Transverse colon (tissue), 4 donors: ENCODE data around the gene TNK2. TPM values are rescaled to one million over a fixed set of nuclear protein-coding genes. Genes with fewer than 3 reads are reported as not detected.
A peak's percentile ranks its signal among the peaks of the same experiment; 100 is the strongest.

Experiments used
- DNase-seq: peaks from one replicate; pipeline ENCODE4 v3.0.0-alpha.2; 2019
- H3K27ac ChIP-seq, 4 donors: fragments of 200-600 bp; sonication (generic); 2 replicates each; pipeline ENCODE4 v1.5.1; 2016 to 2018; ENCODE audit warnings: inconsistent platforms in 4 of 4
- H3K27me3 ChIP-seq: fragments of 200-600 bp; sonication (generic); 2 replicates; pipeline ENCODE4 v1.5.1; 2017; ENCODE audit warnings: inconsistent platforms
- H3K36me3 ChIP-seq, 4 donors: fragments of 200-600 bp; sonication (generic); 2 replicates each; pipeline ENCODE4 v1.5.1; 2017 to 2019; ENCODE audit warnings: inconsistent platforms in 4 of 4
- H3K4me1 ChIP-seq, 4 donors: fragments of 200-600 bp; sonication (generic); 2 replicates each; pipeline ENCODE4 v1.5.1; 2017 to 2020; ENCODE audit warnings: inconsistent platforms in 4 of 4
- H3K4me3 ChIP-seq, 4 donors: fragments of 200-600 bp; sonication (generic); 1 replicate in 1 of 4; 2 replicates in 3 of 4; pipeline versions ENCODE4 v1.5.1 to v1.6.1; 2017 to 2019; ENCODE audit warnings: inconsistent platforms in 4 of 4
- H3K9me3 ChIP-seq, 2 donors: fragments of 200-600 bp; sonication (generic); 2 replicates each; pipeline ENCODE4 v1.5.1; 2017 to 2019; ENCODE audit warnings: inconsistent platforms in 2 of 2
- CTCF ChIP-seq, 5 experiments: fragments of 200-600 bp in 3 of 5; fragments of 450-650 bp in 2 of 5; sonication (generic) in 3 of 5; IDR thresholded peaks; 1 replicate in 2 of 5; 2 replicates in 3 of 5; pipeline ENCODE4 v1.5.1; 2016 to 2017; ENCODE audit warnings: antibody characterized with exemption in 5 of 5, inconsistent platforms in 3 of 5, mild to moderate bottlenecking in 2 of 5, moderate library complexity in 1 of 5
- EP300 ChIP-seq: sonication (generic); formaldehyde crosslinking; IDR thresholded peaks from one replicate; pipeline ENCODE4 v1.6.1; 2017; ENCODE audit warnings: antibody characterized with exemption, low read depth
- POLR2A ChIP-seq: fragments of 450-650 bp; IDR thresholded peaks from one replicate; pipeline ENCODE4 v1.6.1; 2016; ENCODE audit warnings: antibody characterized with exemption, mild to moderate bottlenecking, moderate library complexity
- POLR2AphosphoS5 ChIP-seq, 3 donors: sonication (generic); formaldehyde crosslinking; IDR thresholded peaks; one replicate each; pipeline ENCODE4 v1.6.1; 2016; ENCODE audit warnings: antibody characterized with exemption in 3 of 3
- WGBS, 2 donors: methylation state at CpG; one replicate each; pipeline ENCODE4 v1.1.5; 2018; ENCODE audit warnings: low coverage in 1 of 2; 5-methylcytosine and 5-hydroxymethylcytosine counted together
- in situ Hi-C, 4 donors: fragments of 200-750 bp; cut with MboI; loops; one replicate each; pipeline versions ENCODE4 v1.15.0 to v1.15.1; 2017; ENCODE audit warnings: low sequenced_read_pairs in 3 of 4, low pct_ligation_motif_present in 1 of 4, low pct_unique_long_range_greater_than_20kb in 1 of 4
- intact Hi-C: fragments of 100-400 bp; cut with DNase I; formaldehyde crosslinking; loops from one replicate; pipeline ENCODE4 v1.15.1; 2023; ENCODE audit warnings: low total_unique reads
- total RNA-seq, 4 donors: library from RNA; depleted of rRNA; stranded (reverse); fragments of >200 nt; gene quantifications; one replicate each; pipeline ENCODE4 v1.1.0, GENCODE V29; 2016

TNK2 gene
- total RNA-seq, 4 donors from 2014 or later: 19.1 to 74.1 (median 21.3) TPM

DNA sequence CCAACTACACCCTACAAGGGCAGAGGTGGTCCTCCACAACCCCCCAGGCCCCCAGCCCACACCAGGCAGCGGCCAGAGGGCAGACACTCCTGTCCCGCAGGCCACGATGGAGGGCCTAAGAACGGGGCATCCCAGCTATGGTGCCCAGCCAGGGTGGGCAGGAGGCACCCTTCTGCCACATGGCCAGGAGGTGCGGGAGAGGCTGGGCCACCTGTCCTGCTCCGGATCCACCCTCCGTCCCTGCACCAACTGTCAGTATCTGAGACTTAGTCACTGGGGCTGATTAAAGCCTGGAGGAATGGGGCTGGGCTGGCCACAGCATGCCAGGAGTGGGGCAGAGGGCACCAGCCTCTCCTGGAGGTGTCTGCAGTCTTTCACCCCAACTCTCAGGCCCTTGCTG is 37.9 kb downstream of the TNK2 start:
- WGBS, 2 donors: 69% methylated on average over 5 of the region's 7 CpGs; no CpG with 5 or more reads in 1 of the 2 donors
- Histone ChIP-seq H3K9me3 (no peaks in the 10 kb centered on the region), H3K36me3 (peaks cover 0 to 8% (median 0%) of the 10 kb centered on the region in 4 donors), H3K27me3 (no peaks in the 10 kb centered on the region), H3K27ac (no peak overlapping the region), H3K4me1 (no peaks in the 10 kb centered on the region), H3K4me3 (no peak overlapping the region)
- TF ChIP-seq POLR2A (no peak), POLR2AphosphoS5 (IDR thresholded peaks at IDR 0.05) (no peak), EP300 (no peak), CTCF (IDR thresholded peaks at IDR 0.05) (no peak)
- intact Hi-C loops (loop anchor here (5.0 kb wide), 1 partner anchor 1722 kb away; no protein-coding TSS in a partner anchor), in situ Hi-C loops (no loop called here)
- peak; percentile 59 for DNase-seq

DNA sequence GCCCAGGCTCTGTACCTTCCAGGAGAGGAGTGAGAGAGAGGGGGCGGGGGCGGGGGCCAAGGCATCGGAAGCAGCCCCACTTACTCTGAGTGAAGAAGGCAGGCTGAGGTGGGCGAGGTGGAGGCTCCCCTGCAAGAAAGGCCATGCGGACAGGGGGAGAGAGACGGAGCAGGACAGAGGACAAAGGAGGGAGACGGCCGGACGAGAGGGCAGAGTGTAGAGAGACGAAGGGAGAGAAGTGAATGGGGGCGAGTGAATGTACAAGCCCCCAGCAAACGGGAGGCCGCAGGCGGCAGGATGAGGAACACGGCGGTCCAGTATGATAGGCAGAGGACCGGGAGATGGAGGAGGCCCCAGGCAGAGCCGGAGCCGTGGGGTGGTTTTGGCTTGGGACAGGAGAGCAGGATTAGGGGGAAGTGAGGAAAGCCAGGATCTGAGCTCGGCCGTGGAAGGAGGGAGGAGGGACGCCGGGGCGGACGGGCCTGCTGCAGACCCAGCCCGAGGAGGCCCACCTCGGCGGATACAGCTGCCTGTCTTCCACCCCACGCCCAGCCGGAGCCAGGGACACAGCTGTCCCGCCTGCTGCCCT is 38.8 kb downstream of the TNK2 start:
- Histone ChIP-seq H3K36me3 (peaks cover 0 to 8% (median 0%) of the 10 kb centered on the region in 4 donors), H3K27ac (no peak overlapping the region), H3K4me3 (no peak overlapping the region), H3K27me3 (no peaks in the 10 kb centered on the region), H3K9me3 (no peaks in the 10 kb centered on the region), H3K4me1 (no peaks in the 10 kb centered on the region)
- TF ChIP-seq POLR2AphosphoS5 (IDR thresholded peaks at IDR 0.05) (no peak), POLR2A (no peak), CTCF (IDR thresholded peaks at IDR 0.05) (no peak)
- no peak for DNase-seq
- 89% methylated on average over 31 of the region's 31 CpGs; no CpG with 5 or more reads in 1 of the 2 donors for WGBS, 2 donors
- in situ Hi-C loops (loop anchor here in 1 of 4 donors (10.0 kb wide), 1 partner anchor 45 kb away; no protein-coding TSS in a partner anchor), intact Hi-C loops (loop anchor here (5.0 kb wide), 1 partner anchor 1723 kb away; no protein-coding TSS in a partner anchor)

DNA sequence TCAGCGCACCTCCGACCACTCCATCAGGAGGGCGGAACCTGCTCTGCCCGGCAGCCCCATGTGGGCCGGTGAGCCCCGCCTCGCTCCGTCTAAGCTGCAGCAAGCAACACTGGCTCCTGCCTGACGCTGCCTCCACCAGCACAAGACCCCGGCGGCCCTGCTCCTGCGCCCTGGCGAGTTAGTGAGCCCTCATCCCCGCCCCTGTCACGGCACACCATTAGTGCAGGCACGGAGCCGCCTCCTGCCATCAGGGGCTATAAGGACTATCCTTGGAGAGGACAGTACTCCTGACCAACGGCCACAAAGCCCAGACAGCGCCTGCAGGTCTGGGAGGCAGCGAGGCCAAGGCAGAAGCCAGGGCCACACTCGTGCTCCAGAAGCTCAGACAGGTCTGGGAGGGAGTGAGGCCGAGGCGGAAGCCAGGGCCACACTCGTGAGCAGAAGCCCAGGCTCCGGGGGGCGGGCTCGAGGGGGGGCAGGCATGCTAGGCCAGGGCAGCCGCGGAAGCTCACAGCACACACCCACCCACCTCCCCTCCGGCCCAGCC is 39.4 kb downstream of the TNK2 start:
- 89% methylated on average over 30 of the region's 30 CpGs; no CpG with 5 or more reads in 1 of the 2 donors for WGBS, 2 donors
- no peaks in the 10 kb centered on the region for H3K4me1 ChIP-seq
- in situ Hi-C loops: loop anchor here in 1 of 4 donors (10.0 kb wide), 1 partner anchor 46 kb away; no protein-coding TSS in a partner anchor
- no peaks in the 10 kb centered on the region for H3K9me3 ChIP-seq
- TF ChIP-seq POLR2AphosphoS5 (IDR thresholded peaks at IDR 0.05) (no peak), EP300 (no peak), POLR2A (no peak), CTCF (IDR thresholded peaks at IDR 0.05) (no peak)
- peaks cover 0 to 8% (median 0%) of the 10 kb centered on the region in 4 donors for H3K36me3 ChIP-seq
- no peak for DNase-seq
- H3K27me3 ChIP-seq: no peaks in the 10 kb centered on the region
- no peak overlapping the region for H3K4me3 ChIP-seq
- intact Hi-C loops: no loop called here
- no peak overlapping the region for H3K27ac ChIP-seq

GRCh38 chr3:195868336-195868865 is 40.0 kb downstream of the TNK2 start:
- intact Hi-C loops: no loop called here
- H3K4me3 ChIP-seq: no peak overlapping the region

More at GRCh38 chr3:195868336-195868865, 40.0 kb downstream of the TNK2 start:
- no peaks in the 10 kb centered on the region for H3K27me3 ChIP-seq
- H3K36me3 ChIP-seq: peaks cover 0 to 8% (median 0%) of the 10 kb centered on the region in 4 donors
- peaks cover 0 to 4% (median 0%) of the 10 kb centered on the region in 4 donors for H3K4me1 ChIP-seq
- no peak overlapping the region for H3K27ac ChIP-seq
- no peaks in the 10 kb centered on the region for H3K9me3 ChIP-seq
- DNase-seq: no peak
- TF ChIP-seq CTCF (IDR thresholded peaks at IDR 0.05): no peak
- 92 to 94% methylated on average over 2 to 33 of the region's 39 CpGs for WGBS, 2 donors
- in situ Hi-C loops: loop anchor here in 1 of 4 donors (10.0 kb wide), 1 partner anchor 46 kb away; no protein-coding TSS in a partner anchor
